GM23248 (cell line): ENCODE data around the gene SEZ6L2.

ENCODE experiments used
- EZH2 ChIP-seq: fragments of 200-600 bp; sonication (generic); IDR thresholded peaks from 2 replicates; pipeline ENCODE4 v1.6.1; 2018; ENCODE audit warnings: antibody characterized with exemption, mild to moderate bottlenecking; ENCODE audit not compliant: insufficient read depth, poor library complexity, severe bottlenecking
- EZH2phosphoT487 ChIP-seq: fragments of 200-600 bp; sonication (generic); IDR thresholded peaks from 2 replicates; pipeline ENCODE4 v1.6.1; 2018; ENCODE audit warnings: antibody characterized with exemption, moderate library complexity, mild to moderate bottlenecking, low read depth; ENCODE audit not compliant: insufficient read depth

- TF ChIP-seq EZH2 (no peak), EZH2phosphoT487 (no peak)
Measured at GRCh38 chr16:29881050-29881449, 18.3 kb downstream of the SEZ6L2 start.
